ENCODE measurements around the gene PANK4.

DNA sequence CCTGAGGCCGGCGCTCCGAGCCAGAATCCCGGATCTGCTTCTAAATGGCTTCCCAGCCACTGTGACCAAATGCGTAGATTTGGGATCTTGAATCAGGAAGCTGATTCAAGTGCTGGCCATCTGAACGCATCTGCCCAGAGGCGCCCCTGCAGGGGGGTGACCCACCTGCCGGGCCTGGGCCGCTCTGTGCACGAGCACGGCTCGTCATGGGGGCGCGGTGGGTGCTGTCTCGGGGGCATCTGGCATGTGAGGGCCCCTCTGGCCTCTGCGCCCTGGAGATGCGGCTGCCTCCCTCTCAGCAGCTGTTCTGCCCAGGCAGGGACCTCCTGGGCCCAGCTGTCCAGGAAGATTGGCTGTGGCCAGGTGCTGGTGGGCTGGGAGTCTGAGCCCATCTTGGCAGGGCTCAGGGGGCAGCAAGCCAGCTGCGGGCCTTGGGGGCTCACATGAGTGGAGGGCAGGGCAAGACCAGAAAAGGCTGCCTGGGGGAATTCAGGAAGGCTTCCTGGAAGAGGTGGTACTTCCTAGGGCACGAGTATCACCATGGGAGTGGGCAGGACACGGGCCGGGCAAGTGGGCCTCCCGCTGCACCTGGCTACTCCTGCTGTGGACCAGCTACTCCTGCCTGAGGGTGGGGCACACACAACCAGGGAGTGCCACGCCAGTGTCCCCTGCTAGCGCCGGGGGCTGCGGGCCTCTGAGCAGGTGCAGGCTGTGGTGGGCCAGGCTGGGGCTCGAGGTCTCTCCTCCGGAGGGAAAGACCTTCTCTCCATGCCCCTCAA is 25.2 kb downstream of the PANK4 start:
- TF ChIP-seq CBX8 (IDR thresholded peaks at IDR 0.05; ENCODE audit: borderline replicate concordance, low read depth, low read length) (no peak), HDAC6 (IDR thresholded peaks at IDR 0.05; ENCODE audit: low read depth, low read length) (no peak), CHD1 (IDR thresholded peaks at IDR 0.05; ENCODE audit: low read depth, low read length) (no peak)
- TF ChIP-seq, protein P1, sequence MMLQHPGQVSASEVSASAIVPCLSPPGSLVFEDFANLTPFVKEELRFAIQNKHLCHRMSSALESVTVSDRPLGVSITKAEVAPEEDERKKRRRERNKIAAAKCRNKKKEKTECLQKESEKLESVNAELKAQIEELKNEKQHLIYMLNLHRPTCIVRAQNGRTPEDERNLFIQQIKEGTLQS (IDR thresholded peaks at IDR 0.05; ENCODE audit: insufficient read depth, low read depth, low read length) = no peak

Measured in H1 (cell line).